PC-9 (cell line): ENCODE results near the gene OLIG2. TPM values are rescaled to one million over a fixed set of nuclear protein-coding genes. Genes with fewer than 3 reads are reported as not detected.

Experiments
- BruUV-seq: library from RNA; stranded (reverse); fragments of 400-500 nt; replicated peaks from 2 replicates; lab custom pipeline; 2021; lab: Mats Ljungman, UMichigan
- CTCF ChIA-PET: fragments of 300-600 bp; sonication (Branson Sonifier 250); formaldehyde crosslinking; loops from one replicate; lab custom pipeline; 2022; ENCODE audit warnings: antibody characterized with exemption; lab: Charles Lee
- POLR2A ChIA-PET: fragments of 300-600 bp; sonication (Branson Sonifier 250); formaldehyde crosslinking; loops from one replicate; lab custom pipeline; 2022; ENCODE audit warnings: antibody characterized with exemption; ENCODE audit not compliant: unreplicated experiment; lab: Charles Lee
- DNase-seq, 2 experiments: peaks; one replicate each; pipeline versions ENCODE4 v3.0.0 to v3.0.0-alpha.2; 2015 to 2022; ENCODE audit warnings: mixed read lengths in 1 of 2
- H2AFZ ChIP-seq: fragments of 200-600 bp; sonication (generic); 2 replicates; pipeline ENCODE4 v1.8.1; 2017; ENCODE audit warnings: antibody characterized with exemption
- H3F3A ChIP-seq: fragments of 200-600 bp; sonication (generic); 2 replicates; pipeline ENCODE4 v1.8.1; 2017; ENCODE audit warnings: antibody characterized with exemption, mild to moderate bottlenecking, low read depth; ENCODE audit not compliant: insufficient read depth
- H3K27ac ChIP-seq: fragments of 200-600 bp; sonication (generic); 2 replicates; pipeline ENCODE4 v1.6.1; 2016; ENCODE audit warnings: mixed run types
- H3K27me3 ChIP-seq: fragments of 200-600 bp; sonication (generic); 2 replicates; pipeline ENCODE4 v1.6.1; 2016; ENCODE audit warnings: low read depth, mixed run types; ENCODE audit not compliant: insufficient read depth
- H3K36me3 ChIP-seq: fragments of 200-600 bp; sonication (generic); 2 replicates; pipeline ENCODE4 v1.6.1; 2016; ENCODE audit warnings: low read depth, mixed run types
- H3K4me1 ChIP-seq: fragments of 200-600 bp; sonication (generic); replicated peaks from 2 replicates; pipeline ENCODE4 v1.6.1; 2016; ENCODE audit warnings: mixed run types; ENCODE audit not compliant: insufficient read depth
- H3K4me2 ChIP-seq: fragments of 200-600 bp; sonication (generic); 2 replicates; pipeline ENCODE4 v1.6.1; 2017; ENCODE audit warnings: mixed run types
- H3K4me3 ChIP-seq: fragments of 200-600 bp; sonication (generic); 2 replicates; pipeline ENCODE4 v1.6.1; 2016; ENCODE audit warnings: mixed run types
- H3K79me2 ChIP-seq: fragments of 200-600 bp; sonication (generic); 2 replicates; pipeline ENCODE4 v1.6.1; 2017; ENCODE audit warnings: low read depth, mixed run types
- H3K9me2 ChIP-seq: fragments of 200-600 bp; sonication (generic); 2 replicates; pipeline ENCODE4 v1.8.1; 2017; ENCODE audit warnings: mild to moderate bottlenecking; ENCODE audit not compliant: insufficient read depth
- H3K9me3 ChIP-seq: fragments of 200-600 bp; sonication (generic); 2 replicates; pipeline ENCODE4 v1.8.1; 2016; ENCODE audit warnings: low read depth; ENCODE audit not compliant: insufficient read depth
- H4K20me1 ChIP-seq: fragments of 200-600 bp; sonication (generic); 2 replicates; pipeline ENCODE4 v1.8.1; 2017; ENCODE audit not compliant: insufficient read depth
- EZH2 ChIP-seq: fragments of 200-600 bp; sonication (generic); IDR thresholded peaks from 2 replicates; pipeline ENCODE4 v1.8.0; 2017; ENCODE audit warnings: antibody characterized with exemption, low read depth
- intact Hi-C: fragments of 100-400 bp; cut with micrococcal nuclease; formaldehyde crosslinking; loops from one replicate; pipeline ENCODE4 v1.10.0; 2022; ENCODE audit not compliant: unreplicated experiment
- total RNA-seq: library from RNA; stranded (reverse); gene quantifications from 2 replicates; pipeline ENCODE4 v1.2.3, GENCODE V29; 2021
- TF ChIP-seq, protein P1 (sequence below): fragments of 200-600 bp; sonication (generic); conservative IDR thresholded peaks from 2 replicates; pipeline ENCODE4 v1.6.1; 2017; ENCODE audit warnings: mixed run types, antibody characterized with exemption, mild to moderate bottlenecking, moderate library complexity

The OLIG2 gene
- total RNA-seq, 1 experiment from 2014 or later = not detected

- Histone ChIP-seq H3K4me1 (no peaks in the 10 kb centered on the region), H3K27ac (no peak overlapping the region), H3K27me3 (peaks cover 60% of the 10 kb centered on the region), H3K36me3 (no peaks in the 10 kb centered on the region), H3K9me2 (no peaks in the 10 kb centered on the region), H3F3A (no peaks in the 10 kb centered on the region), H2AFZ (no peak overlapping the region), H3K9me3 (no peaks in the 10 kb centered on the region), H3K79me2 (no peaks in the 10 kb centered on the region), H3K4me2 (no peak overlapping the region), H4K20me1 (no peaks in the 10 kb centered on the region), H3K4me3 (no peak overlapping the region)
- DNase-seq = no peak
- BruUV-seq = no TSS peak
- ChIA-PET POLR2A (no interaction called here), CTCF (no interaction called here)
- TF ChIP-seq, protein P1, sequence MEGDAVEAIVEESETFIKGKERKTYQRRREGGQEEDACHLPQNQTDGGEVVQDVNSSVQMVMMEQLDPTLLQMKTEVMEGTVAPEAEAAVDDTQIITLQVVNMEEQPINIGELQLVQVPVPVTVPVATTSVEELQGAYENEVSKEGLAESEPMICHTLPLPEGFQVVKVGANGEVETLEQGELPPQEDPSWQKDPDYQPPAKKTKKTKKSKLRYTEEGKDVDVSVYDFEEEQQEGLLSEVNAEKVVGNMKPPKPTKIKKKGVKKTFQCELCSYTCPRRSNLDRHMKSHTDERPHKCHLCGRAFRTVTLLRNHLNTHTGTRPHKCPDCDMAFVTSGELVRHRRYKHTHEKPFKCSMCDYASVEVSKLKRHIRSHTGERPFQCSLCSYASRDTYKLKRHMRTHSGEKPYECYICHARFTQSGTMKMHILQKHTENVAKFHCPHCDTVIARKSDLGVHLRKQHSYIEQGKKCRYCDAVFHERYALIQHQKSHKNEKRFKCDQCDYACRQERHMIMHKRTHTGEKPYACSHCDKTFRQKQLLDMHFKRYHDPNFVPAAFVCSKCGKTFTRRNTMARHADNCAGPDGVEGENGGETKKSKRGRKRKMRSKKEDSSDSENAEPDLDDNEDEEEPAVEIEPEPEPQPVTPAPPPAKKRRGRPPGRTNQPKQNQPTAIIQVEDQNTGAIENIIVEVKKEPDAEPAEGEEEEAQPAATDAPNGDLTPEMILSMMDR = no peak
- no peak for TF ChIP-seq EZH2
- intact Hi-C loops = no loop called here
Observed at GRCh38 chr21:33058527-33058926, 32.8 kb downstream of the OLIG2 start.

DNA sequence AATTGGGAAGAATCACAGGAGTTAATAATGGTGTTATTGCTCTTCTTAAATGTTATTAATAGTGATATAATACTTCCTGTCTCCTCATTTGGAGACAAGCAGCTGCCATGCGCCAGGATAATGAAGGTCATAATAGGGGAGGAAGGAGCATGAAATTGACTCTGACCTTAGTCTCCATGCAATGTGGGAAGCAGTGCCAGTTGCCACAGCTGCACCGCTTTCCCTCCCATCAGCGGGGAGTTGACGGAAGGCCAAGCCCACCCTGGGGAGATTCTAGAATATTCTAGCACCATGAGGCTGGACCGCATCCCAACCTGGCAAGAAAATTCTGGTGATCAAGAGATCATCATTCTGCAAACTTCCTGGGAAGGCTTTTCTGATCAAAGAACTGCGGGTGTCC, 33.2 kb downstream of the OLIG2 start:
- DNase-seq = no peak
- Histone ChIP-seq H2AFZ (no peak overlapping the region), H3K4me3 (no peak overlapping the region), H3K79me2 (no peaks in the 10 kb centered on the region), H3F3A (no peaks in the 10 kb centered on the region), H3K27ac (no peak overlapping the region), H3K27me3 (peaks cover 61% of the 10 kb centered on the region), H3K9me2 (no peaks in the 10 kb centered on the region), H3K36me3 (no peaks in the 10 kb centered on the region), H3K9me3 (no peaks in the 10 kb centered on the region), H3K4me2 (no peak overlapping the region), H3K4me1 (no peaks in the 10 kb centered on the region), H4K20me1 (no peaks in the 10 kb centered on the region)
- POLR2A ChIA-PET = no interaction called here
- no TSS peak for BruUV-seq
- intact Hi-C loops = no loop called here
- CTCF ChIA-PET = no interaction called here
- no peak for TF ChIP-seq EZH2
- TF ChIP-seq, protein P1 = no peak

- no peaks in the 10 kb centered on the region for H3K9me2 ChIP-seq
- H4K20me1 ChIP-seq = no peaks in the 10 kb centered on the region
- TF ChIP-seq EZH2 = no peak
- TF ChIP-seq, protein P1 = no peak
- no peak overlapping the region for H3K4me3 ChIP-seq
- intact Hi-C loops = no loop called here
- no peaks in the 10 kb centered on the region for H3K36me3 ChIP-seq
- H3K79me2 ChIP-seq = no peaks in the 10 kb centered on the region
- H3K9me3 ChIP-seq = no peaks in the 10 kb centered on the region
- H3F3A ChIP-seq = no peaks in the 10 kb centered on the region
- H3K4me2 ChIP-seq = no peak overlapping the region
- H3K4me1 ChIP-seq = no peaks in the 10 kb centered on the region
- DNase-seq = no peak
- peaks cover 64% of the 10 kb centered on the region for H3K27me3 ChIP-seq
- CTCF ChIA-PET = no interaction called here
- POLR2A ChIA-PET = no interaction called here
- no TSS peak for BruUV-seq
- H2AFZ ChIP-seq = no peak overlapping the region
- H3K27ac ChIP-seq = no peak overlapping the region
Observed at GRCh38 chr21:33059380-33059841, 33.7 kb downstream of the OLIG2 start.
